IPS-NIHi11 (cell line): ENCODE data around the gene FZD2.
"Not testable (repeated sequence)": the region's sequence is repeated elsewhere in the genome, so short reads cannot be mapped to it uniquely, and the experiment has no call there.

Experiments used
- DNase-seq: peaks from one replicate; pipeline ENCODE4 v3.0.0; 2012; ENCODE audit warnings: mixed read lengths, low spot score

FZD2 gene

DNA sequence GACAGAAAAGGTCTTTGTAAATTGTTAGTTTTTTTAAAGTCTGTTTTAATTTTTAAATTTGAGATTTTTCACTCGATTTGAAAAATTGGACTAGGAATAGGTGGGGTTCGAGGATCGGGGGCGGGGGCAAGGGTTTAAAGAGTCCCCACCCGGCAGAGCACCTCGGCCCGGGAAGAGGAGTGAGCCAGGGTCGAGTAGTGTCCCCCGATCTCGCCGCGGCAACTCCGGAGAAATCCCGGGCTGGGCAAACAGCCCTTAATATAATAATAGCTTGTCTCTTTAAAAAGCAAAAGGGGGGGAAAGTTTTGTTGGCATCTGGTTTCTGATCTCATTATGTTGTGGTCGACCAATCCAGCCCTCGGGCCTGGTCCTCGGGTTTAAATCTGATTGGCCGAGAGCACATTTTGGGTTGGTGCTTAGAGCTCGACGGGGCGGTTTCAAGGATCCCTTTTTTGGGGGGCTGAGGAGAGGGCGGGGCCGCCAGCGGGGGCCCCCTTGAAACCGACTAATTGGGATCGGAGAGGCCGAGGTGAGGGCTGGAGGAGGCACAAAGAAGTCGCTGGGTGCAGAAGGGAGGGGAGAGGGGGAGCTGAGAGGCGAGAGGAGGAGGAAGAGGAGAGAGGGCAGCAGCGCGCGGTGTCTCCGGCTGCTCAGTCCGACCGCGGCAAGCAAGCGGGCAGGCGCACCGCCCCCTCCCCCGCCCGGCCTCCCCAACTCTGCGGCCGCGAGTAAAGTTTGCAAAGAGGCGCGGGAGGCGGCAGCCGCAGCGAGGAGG, at the start of gene FZD2:
Gene FZD2 (plus strand): TSS at position 653 of the 775 bp plus-strand sequence. CDS start 205 bp downstream, outside the sequence.
- DNase-seq = peak; percentile 89

GRCh38 chr17:44511241-44512134, 45.8 kb upstream of the FZD2 start:
- DNase-seq = peak; percentile 70

- DNase-seq = no peak
Observed at GRCh38 chr17:44518032-44518431, 39.3 kb upstream of the FZD2 start.

- peak; percentile 74 for DNase-seq
Observed at GRCh38 chr17:44522883-44523671, 34.2 kb upstream of the FZD2 start.

- DNase-seq = no peak
Observed at GRCh38 chr17:44523672-44523972, 33.7 kb upstream of the FZD2 start.

DNA sequence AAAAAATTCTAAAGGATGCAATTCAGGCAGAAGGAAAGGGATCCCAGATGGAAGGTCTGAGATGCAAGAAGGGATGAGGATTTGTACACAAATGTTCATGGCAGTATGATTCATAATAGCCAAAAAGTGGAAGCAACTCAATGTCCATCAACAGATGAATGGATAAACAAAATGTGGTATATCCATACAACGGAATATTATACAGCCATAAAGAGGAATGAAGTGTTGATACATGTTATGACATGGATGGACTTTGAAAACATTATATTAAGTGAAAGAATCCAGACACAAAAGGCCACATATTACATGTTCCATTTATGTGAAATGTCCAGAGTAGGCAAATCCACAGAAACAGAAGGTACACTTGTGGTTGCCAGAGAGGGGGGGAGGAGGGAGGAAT, 30.2 kb upstream of the FZD2 start:
- no peak for DNase-seq

GRCh38 chr17:44527954-44528353, 29.3 kb upstream of the FZD2 start:
- DNase-seq = no peak

GRCh38 chr17:44529864-44530263, 27.4 kb upstream of the FZD2 start:
- no peak for DNase-seq

- no peak for DNase-seq
Observed at GRCh38 chr17:44530896-44531418, 26.3 kb upstream of the FZD2 start.

GRCh38 chr17:44533533-44534246, 23.6 kb upstream of the FZD2 start:
- DNase-seq = peak; percentile 94

GRCh38 chr17:44536090-44536953, 21.0 kb upstream of the FZD2 start:
- no peak for DNase-seq

DNA sequence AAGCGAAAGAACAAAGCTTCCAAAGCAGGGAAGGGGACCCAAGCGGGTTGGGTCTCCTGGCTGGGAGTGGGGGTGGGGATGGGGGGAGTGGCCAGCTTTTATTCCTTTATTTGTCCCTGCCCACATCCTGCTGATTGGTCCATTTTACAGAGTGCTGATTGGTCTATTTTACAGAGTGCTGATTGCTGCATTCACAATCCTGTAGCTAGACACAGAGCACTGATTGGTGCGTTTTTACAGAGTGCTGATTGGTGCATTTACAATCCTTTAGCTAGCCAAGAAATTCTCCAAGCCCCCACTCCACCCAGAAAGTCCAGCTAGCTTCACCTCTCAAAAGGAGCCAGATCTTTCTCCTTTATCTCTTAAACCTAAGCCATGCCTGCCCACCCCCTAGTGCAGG, 19.4 kb upstream of the FZD2 start:
- DNase-seq = not testable (repeated sequence)

DNA sequence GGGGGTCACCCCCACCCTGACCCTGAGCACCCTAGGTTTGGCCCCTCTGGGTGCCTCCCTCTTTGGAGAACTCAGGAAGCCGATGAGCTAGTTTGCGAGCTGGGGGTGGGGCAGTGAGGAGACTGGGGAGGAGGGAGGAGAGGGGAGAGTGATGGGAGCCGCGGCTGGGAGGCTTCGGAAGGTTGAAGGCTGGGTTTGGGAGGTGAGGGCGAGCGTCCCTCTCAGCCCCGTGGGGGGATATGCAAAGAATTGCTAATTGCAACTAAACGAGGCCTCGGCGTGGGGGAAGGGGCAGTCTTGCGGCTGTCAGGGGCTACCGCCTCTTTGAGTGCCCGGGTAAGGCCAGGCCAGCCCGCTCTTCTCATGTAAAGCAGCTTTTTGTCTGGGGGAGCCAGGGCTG, 17.6 kb upstream of the FZD2 start:
- DNase-seq = peak; percentile 69

DNA sequence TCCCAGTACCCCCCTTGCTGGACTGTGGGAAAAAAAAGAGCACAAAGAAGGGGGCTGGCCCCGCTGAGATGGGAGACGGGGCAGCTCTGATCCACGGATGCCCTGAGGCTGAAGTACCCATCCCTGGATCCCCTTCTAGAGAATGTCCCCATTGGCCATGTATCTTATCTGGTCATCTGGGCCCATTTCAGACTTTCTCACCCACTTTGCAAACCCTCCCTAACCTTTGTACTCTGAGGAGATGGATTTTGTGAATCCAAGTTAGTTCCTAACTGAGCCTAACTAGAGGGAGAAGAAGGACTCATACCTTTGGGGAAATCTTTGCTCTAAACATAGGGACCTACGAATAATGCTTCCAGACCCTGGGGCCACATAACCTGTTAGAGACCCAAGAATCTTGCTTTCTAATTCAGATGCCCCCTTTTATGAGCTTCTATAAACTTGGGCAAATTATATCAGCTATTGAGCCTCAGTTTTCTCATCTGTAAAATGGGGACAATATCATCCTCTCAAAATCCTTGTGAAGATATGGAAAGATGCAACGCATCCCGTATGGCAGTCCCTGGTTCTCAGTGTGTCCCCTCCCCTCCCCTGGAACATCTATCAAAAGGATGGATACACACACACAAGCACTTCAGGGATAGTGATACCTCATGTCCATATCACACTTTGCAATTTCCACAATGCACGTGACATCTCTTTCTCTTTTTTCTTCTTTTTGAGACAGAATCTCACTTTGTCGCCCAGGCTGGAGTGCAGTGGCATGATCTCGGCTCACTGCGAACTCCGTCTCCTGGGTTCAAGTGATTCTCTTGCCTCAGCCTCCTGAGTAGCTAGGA, 16.8 kb upstream of the FZD2 start:
- DNase-seq = no peak

DNA sequence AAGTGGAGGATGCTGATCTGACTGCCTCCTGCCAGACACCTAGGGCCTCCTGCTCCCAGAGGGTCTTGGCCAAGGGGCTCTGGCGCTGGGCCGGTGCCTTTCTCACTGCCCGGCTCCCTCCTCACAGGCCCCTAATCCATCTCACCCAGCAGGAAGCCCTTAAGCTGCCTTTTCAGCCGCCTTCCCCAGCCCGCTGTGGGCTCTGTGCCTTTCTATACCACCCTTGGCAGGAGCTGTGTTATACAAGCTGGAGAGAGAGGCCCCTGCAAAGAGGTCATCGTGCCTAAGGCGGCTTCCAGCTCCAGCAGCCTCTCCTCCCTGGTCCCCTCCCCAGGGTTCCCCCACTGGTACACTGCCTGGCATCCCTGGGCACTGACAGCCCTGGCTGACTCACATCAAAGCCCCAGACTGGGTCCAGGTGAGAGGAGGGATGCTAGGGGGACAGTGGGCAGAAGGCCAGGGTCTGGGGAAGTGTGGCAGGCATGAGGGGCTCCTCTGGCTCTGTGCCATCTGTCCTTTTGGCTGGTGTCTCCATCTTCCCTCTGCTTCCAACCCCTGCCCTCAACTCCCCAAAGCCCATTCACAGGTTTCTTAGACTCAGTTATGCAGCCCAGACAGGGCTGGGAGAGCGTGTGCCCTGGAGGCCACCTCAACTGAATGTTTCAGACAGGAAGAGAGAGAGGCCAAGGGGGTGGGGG, 15.3 kb upstream of the FZD2 start:
- DNase-seq = no peak

- peak; percentile 81 for DNase-seq
Observed at GRCh38 chr17:44543213-44543904, 13.9 kb upstream of the FZD2 start.

DNA sequence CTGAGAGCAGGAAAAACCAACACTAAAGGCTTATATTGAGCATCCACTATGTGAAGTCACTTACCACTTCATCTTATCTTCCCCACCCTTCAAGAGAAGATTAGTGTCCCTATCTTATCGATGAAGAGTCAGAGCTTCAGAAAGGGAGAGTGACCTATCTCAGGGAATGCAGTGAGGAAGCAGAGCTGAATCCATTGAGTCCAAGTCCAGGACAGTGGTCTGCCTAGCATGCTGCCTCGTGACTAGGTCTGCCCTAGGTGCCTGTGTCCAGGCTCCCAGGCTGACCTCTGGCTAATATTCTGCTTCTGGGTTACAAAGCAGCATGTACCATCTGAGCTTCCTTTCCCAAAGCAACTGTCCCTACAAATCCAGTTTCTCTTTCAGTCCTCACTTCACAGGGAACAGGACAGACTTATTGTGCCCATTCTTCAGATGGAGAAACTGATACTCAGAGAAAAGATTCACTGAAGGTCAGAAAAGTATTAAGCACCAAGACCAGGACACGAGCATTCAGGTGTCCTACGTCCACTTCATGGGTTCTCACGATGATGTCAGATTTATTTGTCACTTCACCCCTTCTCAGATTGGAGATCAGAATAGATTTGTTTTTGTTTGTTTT, 13.3 kb upstream of the FZD2 start:
- no peak for DNase-seq
